DOHH2 (cell line): ENCODE data around the gene KLHL26.
"Not testable (repeated sequence)": the region's sequence is repeated elsewhere in the genome, so short reads cannot be mapped to it uniquely, and the experiment has no call there.

ENCODE experiments used
- H3F3A ChIP-seq: fragments of 200-600 bp; sonication (generic), shearing (Covaris generic); 2 replicates; pipeline ENCODE4 v1.6.0; 2016; ENCODE audit warnings: antibody characterized with exemption, mild to moderate bottlenecking; ENCODE audit not compliant: control insufficient read depth, insufficient read depth
- H3K27ac ChIP-seq: fragments of 200-600 bp; sonication (generic); 2 replicates; pipeline ENCODE4 v1.5.1; 2014; ENCODE audit warnings: low read depth, mild to moderate bottlenecking, low read length, moderate library complexity
- H3K27me3 ChIP-seq: fragments of 200-600 bp; sonication (generic); 2 replicates; pipeline ENCODE4 v1.6.1; 2014; ENCODE audit warnings: mild to moderate bottlenecking, low read length, mixed read lengths; ENCODE audit not compliant: control insufficient read depth
- H3K36me3 ChIP-seq: fragments of 200-600 bp; sonication (generic); 2 replicates; pipeline ENCODE4 v1.6.1; 2014; ENCODE audit warnings: mild to moderate bottlenecking, low read length, moderate library complexity, mixed read lengths; ENCODE audit not compliant: control insufficient read depth
- H3K4me1 ChIP-seq: fragments of 200-600 bp; sonication (generic); 2 replicates; pipeline ENCODE4 v1.6.1; 2014; ENCODE audit warnings: mild to moderate bottlenecking, low read length, mixed read lengths; ENCODE audit not compliant: control insufficient read depth
- H3K4me2 ChIP-seq: fragments of 200-600 bp; sonication (generic); 2 replicates; pipeline ENCODE4 v1.6.0; 2014; ENCODE audit warnings: mild to moderate bottlenecking, low read length, moderate library complexity
- H3K4me3 ChIP-seq: fragments of 200-600 bp; sonication (generic); 2 replicates; pipeline ENCODE4 v1.5.1; 2014; ENCODE audit warnings: mild to moderate bottlenecking, low read length, mixed read lengths
- H3K79me2 ChIP-seq: fragments of 200-600 bp; sonication (generic); 2 replicates; pipeline ENCODE4 v1.6.1; 2014; ENCODE audit warnings: mild to moderate bottlenecking, low read length, mixed read lengths; ENCODE audit not compliant: control insufficient read depth
- H3K9me2 ChIP-seq: fragments of 200-600 bp; sonication (generic); replicated peaks from 2 replicates; pipeline ENCODE4 v1.6.1; 2014; ENCODE audit warnings: mild to moderate bottlenecking, low read length, mixed read lengths; ENCODE audit not compliant: control insufficient read depth
- H3K9me3 ChIP-seq: fragments of 200-600 bp; sonication (generic); 2 replicates; pipeline ENCODE4 v1.6.1; 2014; ENCODE audit warnings: antibody characterized with exemption, low read length, mixed read lengths; ENCODE audit not compliant: control insufficient read depth, insufficient read depth
- H4K20me1 ChIP-seq: fragments of 200-600 bp; sonication (generic); 2 replicates; pipeline ENCODE4 v1.6.0; 2014; ENCODE audit warnings: low read depth, mild to moderate bottlenecking, antibody characterized with exemption, low read length, moderate library complexity; ENCODE audit not compliant: control insufficient read depth, insufficient read depth
- CTCF ChIP-seq: fragments of 200-600 bp; sonication (generic); IDR thresholded peaks from one replicate; pipeline ENCODE4 v1.5.1; 2014; ENCODE audit warnings: antibody characterized with exemption, mild to moderate bottlenecking, low read depth, low read length; ENCODE audit not compliant: poor library complexity, severe bottlenecking
- EZH2phosphoT487 ChIP-seq: fragments of 200-600 bp; sonication (generic); IDR thresholded peaks from 2 replicates; pipeline ENCODE4 v1.6.1; 2017; ENCODE audit warnings: borderline replicate concordance, mild to moderate bottlenecking, antibody characterized with exemption, low read length, moderate library complexity, mixed read lengths

The KLHL26 gene

GRCh38 chr19:18596752-18597157 is 40.1 kb upstream of the KLHL26 start:
- peaks cover 35% of the 10 kb centered on the region for H3K4me1 ChIP-seq
- H3K9me2 ChIP-seq: no peaks in the 10 kb centered on the region
- no peaks in the 10 kb centered on the region for H4K20me1 ChIP-seq
- no peaks in the 10 kb centered on the region; the same call in 1 of the 2 replicates for H3K79me2 ChIP-seq
- no peaks in the 10 kb centered on the region for H3K9me3 ChIP-seq
- peaks cover 5% of the 10 kb centered on the region for H3K27me3 ChIP-seq
- peaks cover 3% of the 10 kb centered on the region; the same call in 1 of the 2 replicates for H3F3A ChIP-seq
- H3K4me3 ChIP-seq: no peak overlapping the region
- H3K4me2 ChIP-seq: no peak overlapping the region
- TF ChIP-seq EZH2phosphoT487: no peak
- TF ChIP-seq CTCF: no peak
- H3K27ac ChIP-seq: no peak overlapping the region
- peaks cover 6% of the 10 kb centered on the region for H3K36me3 ChIP-seq

- H3K4me2 ChIP-seq: peak overlapping the region; percentile 14; the same call in 1 of the 2 replicates
- no peaks in the 10 kb centered on the region for H3K36me3 ChIP-seq
- H3K9me2 ChIP-seq: no peaks in the 10 kb centered on the region
- H3K79me2 ChIP-seq: no peaks in the 10 kb centered on the region; the same call in 1 of the 2 replicates
- no peak for TF ChIP-seq CTCF
- no peak for TF ChIP-seq EZH2phosphoT487
- H4K20me1 ChIP-seq: no peaks in the 10 kb centered on the region
- no peaks in the 10 kb centered on the region for H3F3A ChIP-seq
- H3K4me1 ChIP-seq: peaks cover 32% of the 10 kb centered on the region
- no peak overlapping the region for H3K4me3 ChIP-seq
- peaks cover 12% of the 10 kb centered on the region for H3K27me3 ChIP-seq
- no peaks in the 10 kb centered on the region for H3K9me3 ChIP-seq
- H3K27ac ChIP-seq: no peak overlapping the region
Observed at GRCh38 chr19:18597809-18598660, 38.8 kb upstream of the KLHL26 start.

- no peak overlapping the region for H3K27ac ChIP-seq
- H3K27me3 ChIP-seq: peaks cover 25% of the 10 kb centered on the region
- no peak overlapping the region for H3K4me3 ChIP-seq
- no peaks in the 10 kb centered on the region for H3F3A ChIP-seq
- H3K9me2 ChIP-seq: no peaks in the 10 kb centered on the region
- H3K4me1 ChIP-seq: peaks cover 18% of the 10 kb centered on the region
- no peaks in the 10 kb centered on the region for H3K36me3 ChIP-seq
- H3K4me2 ChIP-seq: no peak overlapping the region
- H3K9me3 ChIP-seq: no peaks in the 10 kb centered on the region
- no peak for TF ChIP-seq EZH2phosphoT487
- H3K79me2 ChIP-seq: no peaks in the 10 kb centered on the region
- no peaks in the 10 kb centered on the region for H4K20me1 ChIP-seq
Observed at GRCh38 chr19:18599485-18599884, 37.3 kb upstream of the KLHL26 start.

GRCh38 chr19:18600692-18601397 is 36.0 kb upstream of the KLHL26 start:
- H3K4me1 ChIP-seq: peaks cover 12% of the 10 kb centered on the region
- not testable (repeated sequence) for H4K20me1 ChIP-seq
- peaks cover 39% of the 10 kb centered on the region for H3K27me3 ChIP-seq

More at GRCh38 chr19:18600692-18601397, 36.0 kb upstream of the KLHL26 start:
- H3K9me3 ChIP-seq, H3K4me2 ChIP-seq, H3F3A ChIP-seq, H3K79me2 ChIP-seq, H3K36me3 ChIP-seq, H3K4me3 ChIP-seq, H3K9me2 ChIP-seq, H3K27ac ChIP-seq: not testable (repeated sequence)
